Measurements from ENCODE around the gene PTH2R.
A peak's percentile ranks its signal among the peaks of the same experiment; 100 is the strongest.
"Not testable (repeated sequence)": the region's sequence is repeated elsewhere in the genome, so short reads cannot be mapped to it uniquely, and the experiment has no call there.

PTH2R gene

GRCh38 chr2:208370881-208371633 is 35.5 kb upstream of the PTH2R start:
- H3K4me3 Mint-ChIP-seq = no peak overlapping the region
- DNase-seq = no peak
- H3K36me3 Mint-ChIP-seq (ENCODE audit: low read depth) = no peaks in the 10 kb centered on the region
- peaks cover 3% of the 10 kb centered on the region for H3K9me3 Mint-ChIP-seq
- H3K27me3 Mint-ChIP-seq (ENCODE audit: low read depth, poor library complexity) = peaks cover 9% of the 10 kb centered on the region
- TF ChIP-seq, protein P1, sequence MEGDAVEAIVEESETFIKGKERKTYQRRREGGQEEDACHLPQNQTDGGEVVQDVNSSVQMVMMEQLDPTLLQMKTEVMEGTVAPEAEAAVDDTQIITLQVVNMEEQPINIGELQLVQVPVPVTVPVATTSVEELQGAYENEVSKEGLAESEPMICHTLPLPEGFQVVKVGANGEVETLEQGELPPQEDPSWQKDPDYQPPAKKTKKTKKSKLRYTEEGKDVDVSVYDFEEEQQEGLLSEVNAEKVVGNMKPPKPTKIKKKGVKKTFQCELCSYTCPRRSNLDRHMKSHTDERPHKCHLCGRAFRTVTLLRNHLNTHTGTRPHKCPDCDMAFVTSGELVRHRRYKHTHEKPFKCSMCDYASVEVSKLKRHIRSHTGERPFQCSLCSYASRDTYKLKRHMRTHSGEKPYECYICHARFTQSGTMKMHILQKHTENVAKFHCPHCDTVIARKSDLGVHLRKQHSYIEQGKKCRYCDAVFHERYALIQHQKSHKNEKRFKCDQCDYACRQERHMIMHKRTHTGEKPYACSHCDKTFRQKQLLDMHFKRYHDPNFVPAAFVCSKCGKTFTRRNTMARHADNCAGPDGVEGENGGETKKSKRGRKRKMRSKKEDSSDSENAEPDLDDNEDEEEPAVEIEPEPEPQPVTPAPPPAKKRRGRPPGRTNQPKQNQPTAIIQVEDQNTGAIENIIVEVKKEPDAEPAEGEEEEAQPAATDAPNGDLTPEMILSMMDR (IDR thresholded peaks at IDR 0.05) = no peak
- no peak overlapping the region for H3K27ac Mint-ChIP-seq
- H3K4me1 Mint-ChIP-seq = no peaks in the 10 kb centered on the region

GRCh38 chr2:208371634-208371935 is 35.0 kb upstream of the PTH2R start:
- DNase-seq = no peak
- TF ChIP-seq, protein P1 (IDR thresholded peaks at IDR 0.05) = no peak
- Mint-ChIP-seq H3K9me3 (no peaks in the 10 kb centered on the region), H3K27ac (no peak overlapping the region), H3K4me1 (no peaks in the 10 kb centered on the region), H3K36me3 (ENCODE audit: low read depth) (no peaks in the 10 kb centered on the region), H3K4me3 (no peak overlapping the region), H3K27me3 (ENCODE audit: low read depth, poor library complexity) (peaks cover 9% of the 10 kb centered on the region)

GRCh38 chr2:208373460-208374089 is 33.0 kb upstream of the PTH2R start:
- Mint-ChIP-seq H3K4me3 (no peak overlapping the region), H3K4me1 (no peaks in the 10 kb centered on the region), H3K9me3 (peaks cover 7% of the 10 kb centered on the region), H3K27me3 (ENCODE audit: low read depth, poor library complexity) (peaks cover 9% of the 10 kb centered on the region), H3K27ac (no peak overlapping the region), H3K36me3 (ENCODE audit: low read depth) (no peaks in the 10 kb centered on the region)
- TF ChIP-seq, protein P1 (IDR thresholded peaks at IDR 0.05) = peak; percentile 87
- peak; percentile 46 for DNase-seq

GRCh38 chr2:208375491-208376068 is 31.0 kb upstream of the PTH2R start:
- no peak for DNase-seq
- Mint-ChIP-seq H3K4me3 (no peak overlapping the region), H3K9me3 (peaks cover 13% of the 10 kb centered on the region), H3K36me3 (ENCODE audit: low read depth) (no peaks in the 10 kb centered on the region), H3K27ac (no peak overlapping the region), H3K4me1 (no peaks in the 10 kb centered on the region), H3K27me3 (ENCODE audit: low read depth, poor library complexity) (no peaks in the 10 kb centered on the region)
- TF ChIP-seq, protein P1 (IDR thresholded peaks at IDR 0.05) = no peak

GRCh38 chr2:208377344-208377860 is 29.2 kb upstream of the PTH2R start:
- not testable (repeated sequence) for DNase-seq; H3K36me3 Mint-ChIP-seq (ENCODE audit: low read depth); H3K4me1 Mint-ChIP-seq; H3K27me3 Mint-ChIP-seq (ENCODE audit: low read depth, poor library complexity); H3K27ac Mint-ChIP-seq; H3K4me3 Mint-ChIP-seq
- peaks cover 13% of the 10 kb centered on the region for H3K9me3 Mint-ChIP-seq

- DNase-seq = no peak
- Mint-ChIP-seq H3K27ac (no peak overlapping the region), H3K27me3 (ENCODE audit: low read depth, poor library complexity) (peaks cover 11% of the 10 kb centered on the region), H3K4me3 (no peak overlapping the region), H3K36me3 (ENCODE audit: low read depth) (no peaks in the 10 kb centered on the region), H3K9me3 (peaks cover 13% of the 10 kb centered on the region), H3K4me1 (no peaks in the 10 kb centered on the region)
- TF ChIP-seq, protein P1 (IDR thresholded peaks at IDR 0.05) = no peak
Measured at GRCh38 chr2:208379192-208379591, 27.4 kb upstream of the PTH2R start.

Data from nephron progenitor cell (in vitro differentiated cells).